Uterine smooth muscle cell (primary cell): ENCODE data around the gene OR1E1. TPM values are rescaled to one million over a fixed set of nuclear protein-coding genes. Genes with fewer than 3 reads are reported as not detected.

Experiments used
- total RNA-seq: library from RNA; depleted of rRNA; stranded (reverse); fragments of >200 nt; gene quantifications from 2 replicates; pipeline ENCODE4 v1.2.3, GENCODE V29; 2014

OR1E1 gene, protein sequence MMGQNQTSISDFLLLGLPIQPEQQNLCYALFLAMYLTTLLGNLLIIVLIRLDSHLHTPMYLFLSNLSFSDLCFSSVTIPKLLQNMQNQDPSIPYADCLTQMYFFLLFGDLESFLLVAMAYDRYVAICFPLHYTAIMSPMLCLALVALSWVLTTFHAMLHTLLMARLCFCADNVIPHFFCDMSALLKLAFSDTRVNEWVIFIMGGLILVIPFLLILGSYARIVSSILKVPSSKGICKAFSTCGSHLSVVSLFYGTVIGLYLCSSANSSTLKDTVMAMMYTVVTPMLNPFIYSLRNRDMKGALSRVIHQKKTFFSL
- total RNA-seq: not detected in 2 replicates

DNA sequence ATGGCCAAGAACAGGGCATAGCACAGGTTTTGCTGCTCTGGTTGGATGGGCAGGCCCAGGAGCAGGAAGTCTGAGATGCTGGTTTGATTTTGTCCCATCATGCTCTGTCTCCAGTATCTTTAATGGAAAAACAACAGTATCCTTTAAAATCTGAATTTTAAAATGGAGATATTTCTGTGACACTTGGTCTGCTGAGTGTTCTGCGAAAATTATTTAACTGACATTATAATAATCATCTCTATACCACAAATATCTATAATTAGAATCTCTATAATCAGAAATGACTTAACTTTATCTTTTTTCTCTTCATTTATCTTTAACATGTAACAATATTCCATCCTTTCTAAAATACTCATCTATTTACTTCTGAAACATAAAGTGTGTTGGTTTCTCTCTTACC lies at the start of gene OR1E1:
Gene OR1E1 (minus strand): TSS at position 101 of the 400 bp plus-strand sequence. CDS start 0 bp downstream, at position 101.

DNA sequence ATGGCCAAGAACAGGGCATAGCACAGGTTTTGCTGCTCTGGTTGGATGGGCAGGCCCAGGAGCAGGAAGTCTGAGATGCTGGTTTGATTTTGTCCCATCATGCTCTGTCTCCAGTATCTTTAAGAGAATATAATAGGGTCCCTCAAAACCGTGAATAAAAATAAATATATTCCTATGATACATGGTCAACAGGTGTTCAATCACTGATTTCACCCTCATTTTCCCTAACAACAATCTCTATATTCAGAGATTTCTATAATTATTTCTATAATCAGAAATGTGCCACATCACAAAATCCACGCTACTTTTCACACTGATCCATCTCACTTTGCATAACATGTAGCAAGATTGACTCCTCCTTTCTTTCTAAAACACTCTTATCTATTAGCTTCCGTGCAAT lies 35.5 kb upstream of the OR1E1 start, which contains the start of gene OR1E2:
Gene OR1E2 (minus strand): TSS at position 101 of the 400 bp plus-strand sequence. CDS start 0 bp downstream, at position 101.

DNA sequence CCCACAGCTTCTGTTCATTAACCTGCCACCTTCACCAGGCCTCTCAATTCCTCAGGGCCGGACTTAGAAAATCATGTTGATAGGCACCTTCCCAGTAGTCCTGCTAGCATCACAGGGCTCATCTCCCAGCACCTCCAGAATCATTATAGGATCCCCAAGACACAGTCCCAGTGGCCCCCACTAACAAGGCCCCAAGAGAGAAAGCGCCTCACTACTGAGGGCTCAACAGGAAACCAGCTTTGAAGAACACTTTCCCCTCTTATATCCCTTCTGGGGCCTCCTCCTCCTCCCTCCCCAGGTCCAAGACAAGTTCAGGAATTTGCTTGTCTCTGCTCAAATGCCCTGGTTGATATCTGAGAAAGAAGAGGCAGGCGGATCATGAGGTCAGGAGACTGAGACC lies 12.9 kb upstream of the OR1E1 start, which contains the start of gene OR3A3:
Gene OR3A3 (plus strand): TSS at position 301 of the 400 bp plus-strand sequence.

DNA sequence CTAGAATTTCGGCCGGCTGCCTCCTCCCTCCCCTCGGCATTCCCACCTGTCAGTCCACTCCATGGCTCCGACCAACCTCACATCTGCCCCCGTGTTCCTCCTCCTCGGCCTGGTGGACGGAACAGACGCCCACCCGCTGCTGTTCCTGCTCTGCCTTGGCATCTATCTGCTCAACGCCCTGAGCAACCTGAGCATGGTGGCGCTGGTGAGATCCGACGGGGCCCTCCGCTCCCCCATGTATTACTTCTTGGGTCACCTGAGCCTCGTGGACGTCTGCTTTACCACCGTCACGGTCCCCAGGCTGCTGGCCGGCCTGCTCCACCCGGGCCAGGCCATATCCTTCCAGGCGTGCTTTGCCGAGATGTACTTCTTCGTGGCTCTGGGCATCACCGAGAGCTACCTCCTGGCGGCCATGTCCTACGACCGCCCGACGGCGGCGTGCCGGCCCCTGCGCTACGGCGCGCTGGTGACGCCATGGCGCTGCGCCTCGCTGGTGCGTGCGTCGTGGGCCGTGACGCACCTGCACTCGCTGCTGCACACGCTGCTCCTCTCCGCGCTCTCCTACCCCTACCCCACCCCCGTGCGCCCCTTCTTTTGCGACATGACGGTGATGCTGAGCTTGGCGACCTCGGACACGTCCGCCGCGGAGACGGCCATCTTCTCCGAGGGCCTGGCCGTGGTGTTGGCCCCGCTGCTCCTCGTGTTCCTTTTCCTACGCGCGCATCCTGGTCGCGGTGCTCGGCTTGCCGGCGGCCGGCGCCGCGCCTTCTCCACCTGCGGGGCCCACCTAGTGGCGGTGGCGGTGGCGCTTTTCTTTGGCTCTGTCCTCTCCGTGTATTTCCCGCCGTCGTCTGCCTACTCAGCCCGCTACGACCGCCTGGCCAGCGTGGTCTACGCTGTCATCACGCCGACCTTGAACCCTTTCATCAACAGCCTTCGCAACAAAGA lies 12.1 kb downstream of the OR1E1 start, which contains the start of gene OR3A2:
Gene OR3A2 (minus strand): TSS at position 440 of the 948 bp plus-strand sequence.

Other genes starting within 250 kb of the OR1E1 start
- not detected in 2 replicates for gene OR1A2, start 200.9 kb downstream of the OR1E1 start, total RNA-seq
- gene OR1A1, start 190.7 kb downstream of the OR1E1 start, total RNA-seq: not detected in 2 replicates
- gene OR3A1, start 100.0 kb downstream of the OR1E1 start, total RNA-seq: 0.11 TPM in 1 of 2 replicates, not detected in the other
- gene OR3A2, start 12.1 kb downstream of the OR1E1 start, total RNA-seq: under 0.01 and 0.12 TPM in 2 replicates
- 0.33 TPM in 1 of 2 replicates, not detected in the other for gene OR3A3, start 13.0 kb upstream of the OR1E1 start, total RNA-seq
- not detected in 2 replicates for gene OR1E2, start 35.4 kb upstream of the OR1E1 start, total RNA-seq
- gene SPATA22, start 73.4 kb upstream of the OR1E1 start, total RNA-seq: not detected in 2 replicates
- 0.62 and 0.77 TPM in 2 replicates for gene ASPA, start 77.6 kb upstream of the OR1E1 start, total RNA-seq
- gene TRPV3, start 159.4 kb upstream of the OR1E1 start, total RNA-seq: 1.00 and 1.5 TPM in 2 replicates
- gene TRPV1, start 211.0 kb upstream of the OR1E1 start, total RNA-seq: 2.1 and 2.5 TPM in 2 replicates
- 15.4 and 29.7 TPM in 2 replicates for gene SHPK, start 237.8 kb upstream of the OR1E1 start, total RNA-seq
- gene CTNS, start 238.3 kb upstream of the OR1E1 start, total RNA-seq: 19.4 and 35.5 TPM in 2 replicates